CD4-positive, alpha-beta T cell (primary cell): Measurements from ENCODE around the gene PYY. TPM values are rescaled to one million over a fixed set of nuclear protein-coding genes. Genes with fewer than 3 reads are reported as not detected.
A peak's percentile ranks its signal among the peaks of the same experiment; 100 is the strongest.
"Not testable (repeated sequence)": the region's sequence is repeated elsewhere in the genome, so short reads cannot be mapped to it uniquely, and the experiment has no call there.

Experiments used
- ATAC-seq: fragments of 200-7000 bp; cut with Tn5 transposase; one replicate; pipeline ENCODE4 v1.10.0; 2022; ENCODE audit warnings: mild to moderate bottlenecking; ENCODE audit not compliant: poor library complexity
- CTCF ChIA-PET: fragments of 350-600 bp; sonication (Branson Sonifier 250); formaldehyde crosslinking; loops from one replicate; lab custom pipeline; 2021; ENCODE audit warnings: antibody characterized with exemption, inconsistent platforms; lab: Charles Lee
- POLR2A ChIA-PET: fragments of 350-600 bp; sonication (Branson Sonifier 250); formaldehyde crosslinking; loops from one replicate; lab custom pipeline; 2021; ENCODE audit warnings: antibody characterized with exemption, inconsistent platforms; lab: Charles Lee
- DNase-seq, 14 experiments: peaks; one replicate each; pipeline ENCODE4 v3.0.0-alpha.2; 2013 to 2020; ENCODE audit warnings: mixed read lengths in 2 of 14
- H3K27ac ChIP-seq, 2 donors: one replicate each; pipeline versions ENCODE4 v1.5.1 to v1.7.0; 2013; ENCODE audit warnings: low read length in 2 of 2, low read depth in 1 of 2, mild to moderate bottlenecking in 1 of 2
- H3K27me3 ChIP-seq, 2 experiments: 1 replicate in 1 of 2; 2 replicates in 1 of 2; pipeline versions ENCODE4 v1.6.1 to v1.7.0; 2013; ENCODE audit warnings: low read length in 2 of 2, control low read depth in 1 of 2, mild to moderate bottlenecking in 1 of 2, moderate library complexity in 1 of 2; ENCODE audit not compliant: insufficient read depth in 2 of 2, control insufficient read depth in 1 of 2
- H3K36me3 ChIP-seq: one replicate; pipeline ENCODE4 v1.6.1; 2013; ENCODE audit warnings: low read length, control low read depth; ENCODE audit not compliant: insufficient read depth
- H3K4me1 ChIP-seq: one replicate; pipeline ENCODE4 v1.6.1; 2013; ENCODE audit warnings: low read length, control low read depth; ENCODE audit not compliant: insufficient read depth
- H3K4me3 ChIP-seq: one replicate; pipeline ENCODE4 v1.5.1; 2013; ENCODE audit warnings: mild to moderate bottlenecking, low read length, moderate library complexity
- H3K9me3 ChIP-seq, 2 experiments: 1 replicate in 1 of 2; 2 replicates in 1 of 2; pipeline versions ENCODE4 v1.6.1 to v1.7.0; 2013; ENCODE audit warnings: low read length in 2 of 2, mild to moderate bottlenecking in 2 of 2, control low read depth in 1 of 2, moderate library complexity in 1 of 2; ENCODE audit not compliant: control insufficient read depth in 1 of 2, insufficient read depth in 1 of 2
- H3K27ac Mint-ChIP-seq: one replicate; pipeline ENCODE4 v1.8.0; 2020; ENCODE audit warnings: mixed read lengths
- H3K27me3 Mint-ChIP-seq: one replicate; pipeline ENCODE4 v1.8.0; 2021; ENCODE audit warnings: mixed read lengths
- H3K36me3 Mint-ChIP-seq: one replicate; pipeline ENCODE4 v1.8.0; 2021; ENCODE audit warnings: low read depth, mixed read lengths
- H3K4me1 Mint-ChIP-seq: one replicate; pipeline ENCODE4 v1.8.0; 2021; ENCODE audit warnings: low read depth, mixed read lengths
- H3K4me3 Mint-ChIP-seq: one replicate; pipeline ENCODE4 v1.8.0; 2020; ENCODE audit warnings: mild to moderate bottlenecking, mixed read lengths
- H3K9me3 Mint-ChIP-seq: one replicate; pipeline ENCODE4 v1.8.0; 2020; ENCODE audit warnings: mixed read lengths
- CTCF ChIP-seq: fragments of 200-600 bp; IDR thresholded peaks from one replicate; pipeline ENCODE4 v1.8.0; 2022; ENCODE audit warnings: antibody characterized with exemption, mild to moderate bottlenecking
- intact Hi-C, 2 experiments: fragments of 100-400 bp; cut with DNase I in 1 of 2; cut with micrococcal nuclease in 1 of 2; formaldehyde crosslinking; loops; one replicate each; pipeline versions ENCODE4 v1.15.1 to v1.9.0; 2023 to 2025; cut with DNase I, micrococcal nuclease
- total RNA-seq, 174 experiments: library from RNA in 2 of 174; stranded (reverse) in 2 of 174; gene quantifications; one replicate each; pipeline ENCODE4 v1.2.3 and lab custom pipeline; 2021 to 2026

Gene PYY
- total RNA-seq, 2 experiments from 2014 or later, result not detected

DNA sequence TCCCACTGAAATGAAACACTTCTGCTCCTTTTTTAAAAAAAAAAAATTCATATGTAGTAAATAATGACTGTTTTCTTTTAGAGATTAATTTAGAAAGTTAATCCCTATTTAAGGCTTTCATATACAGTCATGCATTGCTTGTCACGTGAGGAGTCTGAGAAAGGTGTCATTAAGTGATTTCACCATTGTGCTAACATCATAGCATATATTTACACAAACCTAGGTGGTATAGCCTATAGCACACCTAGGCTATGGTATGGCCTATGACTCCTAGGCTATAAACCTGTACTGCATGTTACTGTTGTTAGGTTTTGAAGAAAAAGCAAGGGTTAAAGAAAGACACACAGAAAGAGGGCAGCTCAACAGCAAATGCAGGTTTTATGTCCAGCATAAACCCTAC lies 25.1 kb downstream of the PYY start:
- POLR2A ChIA-PET, result interaction anchor here (0.8 to 1.4 kb wide), 4 partner anchors 10 to 258 kb away, joined by 3 to 4 read pairs (median 3); partner anchors contain the start of genes DUSP3 and TMUB2
- CTCF ChIA-PET, result interaction anchor here (0.8 to 1.5 kb wide), 3 partner anchors 12 to 19 kb away, joined by 4 to 6 read pairs (median 4); no protein-coding TSS in a partner anchor
- no peak overlapping the region for H3K27ac Mint-ChIP-seq

DNA sequence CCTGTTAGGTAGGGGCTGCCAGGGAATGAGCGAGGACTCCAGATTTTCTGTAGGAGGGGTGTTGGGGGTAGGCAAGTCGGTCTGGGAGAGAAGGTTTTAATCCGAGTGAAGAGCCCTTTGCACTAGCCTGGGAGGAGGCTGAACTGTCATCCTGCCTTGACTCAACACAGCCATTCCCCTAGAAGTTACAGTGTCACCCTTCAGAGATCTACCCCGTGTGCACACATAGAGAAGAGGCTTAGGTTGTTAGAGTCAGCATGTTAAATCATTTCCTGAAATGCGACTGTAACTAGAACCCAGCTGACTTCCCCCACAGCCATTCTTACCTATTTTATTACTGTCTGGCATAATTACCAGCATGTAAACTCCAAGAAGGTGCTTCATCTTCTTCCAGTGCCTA lies 25.8 kb downstream of the PYY start:
- not testable (repeated sequence) for H3K27ac ChIP-seq, H3K9me3 Mint-ChIP-seq, H3K27me3 ChIP-seq, H3K36me3 ChIP-seq, H3K36me3 Mint-ChIP-seq, H3K9me3 ChIP-seq, H3K27me3 Mint-ChIP-seq
- ChIA-PET CTCF (interaction anchor here (0.8 to 1.5 kb wide), 3 partner anchors 13 to 18 kb away, joined by 4 to 6 read pairs (median 4); no protein-coding TSS in a partner anchor), POLR2A (interaction anchor here (0.9 to 1.4 kb wide), 4 partner anchors 10 to 259 kb away, joined by 3 to 5 read pairs (median 4); partner anchors contain the start of genes DUSP3, MPP2 and TMUB2)
- peak; percentile 71 for ATAC-seq
- peak in 2 of 14 experiments; percentile 16 to 29 for DNase-seq
- Mint-ChIP-seq H3K4me3 (peak overlapping the region; percentile 87), H3K27ac (peak overlapping the region; percentile 72), H3K4me1 (peaks cover 23% of the 10 kb centered on the region)
- peaks cover 17% of the 10 kb centered on the region for H3K4me1 ChIP-seq
- peak overlapping the region; percentile 44 for H3K4me3 ChIP-seq
- intact Hi-C loops, result loop anchor here in 1 of 2 experiments (2.0 kb wide), 1 partner anchor 17 kb away; no protein-coding TSS in a partner anchor

More for the DNA sequence above, 25.1 kb downstream of the PYY start:
- H3K27me3 Mint-ChIP-seq, result no peaks in the 10 kb centered on the region
- no peak for DNase-seq
- Histone ChIP-seq H3K36me3 (no peaks in the 10 kb centered on the region), H3K27ac (no peak overlapping the region), H3K4me3 (no peak overlapping the region), H3K9me3 (no peaks in the 10 kb centered on the region), H3K27me3 (peaks cover 0 to 4% of the 10 kb centered on the region in 2 experiments), H3K4me1 (peaks cover 17% of the 10 kb centered on the region)
- no peaks in the 10 kb centered on the region for H3K9me3 Mint-ChIP-seq
- no peak for TF ChIP-seq CTCF
- intact Hi-C loops, result no loop called here
- H3K4me3 Mint-ChIP-seq, result no peak overlapping the region
- H3K36me3 Mint-ChIP-seq, result no peaks in the 10 kb centered on the region
- H3K4me1 Mint-ChIP-seq, result peaks cover 23% of the 10 kb centered on the region
- no peak for ATAC-seq

DNA sequence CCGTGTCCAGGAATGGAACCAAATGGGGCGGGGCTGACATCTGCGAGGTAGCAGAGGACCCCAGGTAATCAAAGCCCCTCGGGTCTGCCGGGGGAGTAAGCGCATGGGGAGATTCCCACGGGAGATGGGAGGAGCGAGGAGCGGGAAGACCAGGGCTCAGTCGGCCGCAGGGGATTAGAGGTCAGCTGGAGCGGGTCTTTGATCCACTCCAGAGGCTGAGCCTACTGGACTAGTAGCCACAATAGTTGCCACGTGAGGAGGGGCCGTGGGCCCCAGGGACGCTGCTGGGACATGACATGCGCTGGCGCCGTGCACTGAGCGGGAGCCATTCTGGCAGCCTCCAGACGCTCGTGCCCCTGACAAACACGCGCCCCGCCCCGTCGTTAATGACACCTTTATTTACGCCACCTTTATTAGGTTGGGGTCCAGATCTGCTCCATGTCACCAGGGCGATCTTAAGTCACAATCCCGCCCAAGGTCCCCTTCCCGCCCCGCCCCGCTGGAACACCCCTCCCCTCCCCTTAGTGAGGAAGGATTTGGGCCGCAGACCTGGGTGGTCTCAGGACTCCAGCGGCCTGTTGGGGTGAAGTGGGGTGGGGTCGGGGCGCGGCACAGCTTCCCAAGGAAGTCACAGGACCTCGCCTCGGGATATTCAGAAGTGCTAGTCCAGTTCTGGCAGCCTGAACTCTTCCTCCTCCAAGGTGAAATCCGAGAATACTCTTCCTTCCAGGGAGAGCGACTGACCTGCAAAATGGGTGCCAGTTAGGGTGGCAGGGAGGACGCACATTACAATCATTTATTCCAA lies 26.5 kb downstream of the PYY start:
- no peak for TF ChIP-seq CTCF
- H3K9me3 ChIP-seq, result no peaks in the 10 kb centered on the region
- no peak overlapping the region for H3K27ac ChIP-seq
- ChIA-PET CTCF (no interaction called here), POLR2A (interaction anchor here (1.4 kb wide), 2 partner anchors 20 to 259 kb away, joined by 3 to 5 read pairs; partner anchors contain the start of genes MPP2 and TMUB2)
- peaks cover 23% of the 10 kb centered on the region for H3K4me1 Mint-ChIP-seq
- H3K27ac Mint-ChIP-seq, result peak overlapping the region; percentile 72
- H3K4me1 ChIP-seq, result peaks cover 17% of the 10 kb centered on the region
- peak overlapping the region; percentile 44 for H3K4me3 ChIP-seq
- no peaks in the 10 kb centered on the region for H3K36me3 ChIP-seq
- peaks cover 0 to 4% of the 10 kb centered on the region in 2 experiments for H3K27me3 ChIP-seq
- intact Hi-C loops, result loop anchor here in 1 of 2 experiments (2.0 kb wide), 1 partner anchor 16 kb away; no protein-coding TSS in a partner anchor
- peak overlapping the region; percentile 87 for H3K4me3 Mint-ChIP-seq
- no peaks in the 10 kb centered on the region for H3K9me3 Mint-ChIP-seq
- H3K36me3 Mint-ChIP-seq, result no peaks in the 10 kb centered on the region
- DNase-seq, result peak in 4 of 14 experiments; percentile 8 to 39 (median 34)
- H3K27me3 Mint-ChIP-seq, result no peaks in the 10 kb centered on the region
- peak; percentile 66 for ATAC-seq
